ENCODE measurements around the gene KCNAB1.
A peak's percentile ranks its signal among the peaks of the same experiment; 100 is the strongest.
"Not testable (repeated sequence)": the region's sequence is repeated elsewhere in the genome, so short reads cannot be mapped to it uniquely, and the experiment has no call there.

Gene KCNAB1

DNA sequence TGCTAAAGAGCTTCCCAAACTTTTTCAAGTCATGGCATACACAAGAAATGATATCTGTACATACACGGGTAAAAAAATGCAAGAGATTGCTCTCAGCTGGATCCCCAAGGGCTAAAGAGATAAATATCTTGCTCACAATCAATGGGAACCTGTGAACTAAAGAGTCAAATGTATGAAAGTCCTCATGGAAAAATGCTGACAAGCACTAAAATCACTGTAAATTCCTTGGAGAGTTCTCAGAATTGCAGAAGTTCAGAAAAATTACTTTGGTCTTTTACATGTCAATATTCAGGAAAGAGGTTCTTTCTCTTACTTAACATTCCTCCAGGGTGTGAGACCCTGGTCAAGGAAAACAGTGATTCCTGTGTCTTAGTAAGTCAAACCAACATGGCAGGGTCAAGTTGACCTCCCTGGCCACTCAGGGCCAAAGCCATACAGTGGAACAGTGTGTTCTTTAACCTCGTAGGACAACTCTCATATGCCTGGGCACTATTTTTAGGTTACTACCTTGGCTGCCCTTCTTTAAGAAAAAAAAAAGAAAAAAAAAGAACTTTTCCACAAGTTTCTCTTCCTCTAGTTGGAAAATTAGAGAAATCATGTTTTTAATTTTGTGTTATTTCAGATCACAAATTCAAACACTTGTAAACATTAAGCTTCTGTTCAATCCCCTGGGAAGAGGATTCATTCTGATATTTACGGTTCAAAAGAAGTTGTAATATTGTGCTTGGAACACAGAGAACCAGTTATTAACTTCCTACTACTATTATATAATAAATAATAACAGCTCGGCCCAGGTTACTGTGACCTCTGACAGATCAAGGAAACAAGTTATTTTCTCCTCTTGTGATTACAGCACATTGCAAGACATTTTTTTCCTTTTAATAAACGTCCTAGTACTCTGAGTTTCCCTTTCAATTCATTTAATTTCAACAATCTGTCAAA, 422.0 kb downstream of the KCNAB1 start:
- DNase-seq (ENCODE audit: low spot score) = no peak

DNA sequence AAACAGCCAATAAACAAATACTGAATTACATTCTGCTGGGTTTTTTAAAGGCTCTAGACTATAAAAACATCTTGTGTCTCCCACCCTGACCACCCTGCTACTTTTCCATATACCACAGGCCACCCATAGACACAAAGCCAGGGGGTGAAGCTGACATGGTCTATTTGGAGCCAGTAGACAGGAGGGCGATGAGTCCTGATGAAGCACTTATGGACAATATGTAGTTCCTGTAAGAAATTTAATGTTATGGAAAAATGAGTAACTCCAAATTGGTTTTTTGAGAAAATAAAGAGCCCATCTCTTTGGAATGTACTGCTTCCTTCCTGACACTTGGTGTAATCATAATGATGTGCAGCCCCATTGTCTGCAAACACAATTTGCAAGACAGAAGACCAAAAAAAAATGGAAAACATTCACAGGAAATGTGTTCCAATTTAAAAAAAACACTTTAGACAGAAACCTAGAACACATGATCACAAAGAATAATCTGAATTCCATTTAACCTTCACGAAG, 422.7 kb downstream of the KCNAB1 start:
- no peak for DNase-seq (ENCODE audit: low spot score)

DNA sequence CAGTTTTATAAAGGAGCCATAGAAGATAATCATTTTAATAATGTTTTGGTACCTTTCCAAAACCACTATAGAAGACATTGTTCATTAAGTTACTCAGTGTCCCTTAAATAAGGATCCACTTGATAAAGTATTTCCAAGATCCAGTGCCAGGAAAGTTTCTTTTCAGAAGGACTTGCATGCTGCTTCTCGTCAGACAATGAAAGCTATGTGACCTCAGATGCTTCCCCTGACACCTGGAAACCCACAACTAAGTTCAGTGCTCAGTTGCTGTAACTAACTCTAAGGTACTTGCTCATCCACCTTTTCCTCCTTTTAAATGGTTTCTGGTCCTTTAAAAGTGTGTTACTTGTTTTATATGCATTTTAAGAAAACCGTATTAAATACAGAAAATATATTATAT, 427.3 kb downstream of the KCNAB1 start:
- DNase-seq (ENCODE audit: low spot score) = no peak

DNA sequence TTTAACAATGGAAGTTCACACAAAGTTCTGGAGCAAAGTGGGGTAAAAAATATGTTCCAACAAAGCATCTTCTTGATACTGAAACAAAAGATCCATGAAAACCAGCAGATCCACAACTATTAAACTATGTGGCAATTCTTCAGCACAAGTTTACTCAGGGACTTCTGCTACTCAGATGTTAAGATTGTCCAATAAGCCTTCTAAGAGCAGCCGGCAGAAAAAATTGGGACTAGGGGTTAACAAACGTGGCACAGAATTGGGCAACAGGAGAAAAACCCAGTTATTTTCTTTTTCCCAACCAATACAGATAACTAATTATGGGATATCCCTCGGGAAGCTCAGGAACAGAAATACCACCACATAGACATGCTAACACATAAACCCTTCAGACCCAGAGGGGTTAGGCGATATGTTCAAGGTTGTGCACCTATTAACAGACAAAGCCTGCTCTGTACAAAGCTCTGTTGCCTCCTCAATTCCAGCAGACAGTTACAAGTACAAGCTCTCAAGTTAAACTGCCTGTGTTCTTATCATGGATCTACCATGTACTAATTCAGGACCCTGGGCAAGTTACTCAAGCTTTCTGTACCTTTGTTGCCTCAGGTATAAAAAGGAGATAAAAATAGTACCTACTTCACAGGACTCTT, 427.8 kb downstream of the KCNAB1 start:
- no peak for DNase-seq (ENCODE audit: low spot score)

DNA sequence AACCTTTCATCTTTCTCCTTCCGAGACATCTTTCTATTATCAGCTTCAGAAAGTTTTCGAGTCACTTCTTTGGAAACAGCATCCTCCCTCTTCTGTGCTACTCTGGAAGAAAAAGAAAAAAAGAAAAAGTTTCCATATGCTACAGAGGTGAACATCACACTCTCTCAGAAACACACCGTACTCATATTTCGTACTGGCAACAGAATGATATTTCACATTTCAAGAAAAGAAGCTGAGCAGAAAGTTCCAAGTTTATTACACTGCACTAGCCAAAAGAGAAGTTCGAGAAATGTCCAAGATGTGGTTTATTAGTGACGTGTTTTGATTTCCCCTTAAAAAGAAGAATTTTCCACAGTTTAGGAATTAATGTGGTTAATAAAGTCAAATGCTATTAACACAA, 428.5 kb downstream of the KCNAB1 start:
- no peak for DNase-seq (ENCODE audit: low spot score)

DNA sequence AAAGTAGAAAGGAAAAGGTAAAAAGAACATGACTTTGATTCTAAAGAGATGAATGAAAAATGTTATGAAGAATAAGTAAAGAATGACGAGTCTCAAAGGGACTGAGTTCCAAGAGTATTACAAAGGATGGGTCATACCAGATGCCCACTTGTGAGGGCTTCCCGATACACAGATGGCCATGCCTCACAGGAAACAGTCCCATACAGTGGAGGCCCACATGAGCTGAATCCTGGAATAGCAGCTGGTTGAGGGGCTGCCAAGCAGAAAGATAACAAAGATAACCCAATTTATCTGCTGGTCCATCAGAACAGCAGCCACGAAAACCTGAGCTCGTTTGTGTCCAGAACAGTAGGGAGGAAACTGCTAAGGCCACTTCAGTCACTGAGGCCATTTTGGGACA, 430.9 kb downstream of the KCNAB1 start:
- peak; percentile 43 for DNase-seq (ENCODE audit: low spot score)

GRCh38 chr3:156551746-156552145, 431.4 kb downstream of the KCNAB1 start:
- peak; percentile 65 for DNase-seq (ENCODE audit: low spot score)

DNA sequence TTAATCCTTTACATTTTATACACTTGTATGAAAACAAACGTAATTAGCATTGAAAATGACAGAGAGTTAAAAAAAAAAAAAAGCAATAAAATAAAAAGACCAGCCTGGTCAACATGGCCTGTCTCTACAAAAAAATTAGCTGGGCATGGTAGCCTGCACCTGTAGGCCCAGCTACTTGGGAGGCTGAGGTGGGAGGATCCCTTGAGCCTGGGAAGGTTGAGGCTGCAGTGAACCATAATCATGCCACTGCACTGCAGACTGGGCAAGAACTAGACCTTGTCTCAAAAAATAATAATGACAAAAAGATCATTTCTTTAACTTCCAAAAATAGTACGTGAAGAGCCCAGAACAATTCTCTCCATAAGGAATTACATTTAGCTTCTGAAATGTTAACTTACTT, 432.6 kb downstream of the KCNAB1 start:
- no peak for DNase-seq (ENCODE audit: low spot score)

DNA sequence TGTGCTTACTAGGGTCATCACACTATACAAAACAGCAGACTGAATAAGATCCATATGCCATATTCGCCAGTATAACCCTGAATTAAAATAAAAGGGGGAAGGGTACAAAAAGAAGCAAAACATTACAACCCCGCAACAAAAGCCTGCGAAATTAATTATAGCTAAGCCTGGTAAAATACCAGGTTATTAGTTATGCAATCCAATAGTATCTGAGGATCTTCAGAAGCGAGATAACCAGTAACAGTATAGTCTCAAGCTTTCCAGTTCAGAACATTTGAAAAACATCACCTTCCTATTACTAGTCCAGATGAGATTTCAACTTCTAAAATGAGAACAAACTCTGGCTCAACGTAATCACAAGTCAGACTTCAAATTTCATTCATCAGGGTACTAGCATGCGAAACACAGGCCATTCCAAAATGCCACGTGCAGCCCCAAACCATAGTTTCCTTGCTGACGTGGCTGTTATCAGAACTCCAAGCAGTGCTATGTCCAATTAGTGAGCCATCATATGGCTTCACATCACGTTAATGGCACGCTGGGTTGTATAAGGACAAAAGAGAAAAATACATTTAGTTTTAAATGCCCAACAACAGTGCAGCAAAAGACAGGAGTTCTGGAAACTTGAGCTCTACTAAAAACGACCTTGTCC, 433.5 kb downstream of the KCNAB1 start:
- DNase-seq (ENCODE audit: low spot score) = peak; percentile 39

DNA sequence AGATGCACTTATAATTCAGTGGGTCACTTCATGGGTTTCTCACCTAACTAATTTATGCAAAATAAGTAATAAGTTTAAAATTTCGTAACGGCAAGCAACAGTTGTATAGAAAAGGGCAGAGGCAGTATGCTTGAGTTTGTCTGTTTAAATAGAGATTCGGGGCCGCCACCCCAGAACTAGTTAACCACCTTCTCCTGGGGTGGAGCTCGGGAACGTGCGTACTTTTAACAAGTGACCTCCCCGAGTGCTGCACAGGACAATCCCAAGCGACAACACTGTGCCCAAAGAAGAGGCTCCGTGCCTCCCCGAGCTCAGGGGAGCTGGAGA, 434.1 kb downstream of the KCNAB1 start:
- no peak for DNase-seq (ENCODE audit: low spot score)

DNA sequence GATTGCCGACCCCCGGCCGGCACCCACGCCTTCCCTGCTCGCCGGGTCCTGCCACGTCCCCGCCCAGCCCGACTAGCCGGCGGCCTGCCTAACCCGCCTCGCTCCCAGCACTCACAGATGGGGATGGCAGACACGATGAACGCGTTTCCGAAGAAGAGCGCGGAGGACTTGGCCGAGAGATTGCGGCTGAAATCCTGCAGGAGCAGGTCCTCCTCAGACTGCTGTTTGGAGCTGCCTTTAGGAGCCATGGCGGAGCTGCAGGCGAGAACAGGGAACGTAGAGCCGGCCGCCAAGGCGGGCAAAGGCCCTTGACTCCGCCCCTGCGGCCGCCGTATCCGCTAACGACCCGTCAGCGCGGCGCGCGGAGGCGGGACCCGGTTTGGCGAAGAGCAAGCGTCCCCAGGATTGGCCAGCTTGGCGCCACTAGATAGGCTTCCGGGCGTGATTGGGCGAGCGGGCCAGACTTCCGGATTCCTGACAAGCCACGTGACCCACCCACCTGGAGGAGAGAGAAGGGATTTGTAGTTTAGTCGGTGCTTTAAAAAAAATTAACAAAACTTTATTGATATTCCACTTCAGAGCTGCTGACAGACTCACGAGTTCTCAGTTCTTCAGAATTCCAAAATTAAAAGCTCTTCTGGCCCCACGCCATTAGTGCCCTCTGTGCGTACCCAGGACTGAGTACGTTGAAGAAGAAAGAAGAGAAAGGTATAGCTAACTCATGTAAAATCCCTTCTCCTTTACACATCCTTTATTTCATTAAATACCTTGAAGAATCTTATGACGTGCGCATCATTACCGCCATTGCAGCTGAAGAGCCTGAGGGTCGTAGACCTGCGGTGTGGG, 434.7 kb downstream of the KCNAB1 start, which contains the start of gene SSR3:
Gene SSR3, minus strand, starts transcription at position 276 of the 846 bp plus-strand sequence. Its CDS starts 28 bp downstream, at position 248.
- DNase-seq (ENCODE audit: low spot score) = peak; percentile 98

GRCh38 chr3:156558389-156558788, 438.0 kb downstream of the KCNAB1 start:
- no peak for DNase-seq (ENCODE audit: low spot score)

DNA sequence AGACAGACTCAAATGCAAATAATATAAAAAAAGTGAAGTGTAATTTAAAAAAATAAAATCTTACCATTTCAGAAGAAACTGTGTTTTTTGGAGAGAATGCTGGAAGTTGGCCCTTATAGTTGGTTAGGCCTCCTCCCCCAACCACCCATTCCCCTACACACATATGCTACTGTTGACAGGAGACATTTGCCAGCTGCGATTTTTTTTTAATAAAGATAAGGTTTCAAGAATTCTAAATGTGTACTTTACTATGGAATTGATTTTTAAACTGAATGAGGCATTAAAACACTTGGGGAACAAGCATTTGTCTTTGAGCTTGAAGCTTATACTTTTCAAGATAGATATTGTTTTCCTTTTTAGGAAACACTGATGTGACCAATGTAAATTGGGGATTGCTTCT, 438.9 kb downstream of the KCNAB1 start:
- no peak for DNase-seq (ENCODE audit: low spot score)

DNA sequence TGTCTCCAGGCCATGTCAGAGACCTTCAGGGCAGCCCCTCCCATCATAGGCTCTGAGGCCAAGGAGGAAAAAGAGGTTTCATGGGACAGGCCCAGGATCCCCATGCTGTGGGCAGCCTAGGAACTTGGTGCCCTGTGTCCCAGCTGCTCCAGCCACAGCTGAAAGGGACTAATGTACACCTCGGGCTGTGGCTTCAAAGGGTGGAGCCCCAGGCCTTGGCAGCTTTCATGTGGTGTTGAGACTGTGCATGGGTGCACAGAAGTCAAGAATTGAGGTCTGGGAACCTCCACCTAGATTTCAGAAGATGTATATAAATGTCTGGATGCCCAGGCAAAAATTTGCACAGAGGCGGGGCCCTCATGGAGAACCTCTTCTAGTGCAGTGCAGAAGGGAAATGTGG, 441.2 kb downstream of the KCNAB1 start:
- no peak for DNase-seq (ENCODE audit: low spot score)

DNA sequence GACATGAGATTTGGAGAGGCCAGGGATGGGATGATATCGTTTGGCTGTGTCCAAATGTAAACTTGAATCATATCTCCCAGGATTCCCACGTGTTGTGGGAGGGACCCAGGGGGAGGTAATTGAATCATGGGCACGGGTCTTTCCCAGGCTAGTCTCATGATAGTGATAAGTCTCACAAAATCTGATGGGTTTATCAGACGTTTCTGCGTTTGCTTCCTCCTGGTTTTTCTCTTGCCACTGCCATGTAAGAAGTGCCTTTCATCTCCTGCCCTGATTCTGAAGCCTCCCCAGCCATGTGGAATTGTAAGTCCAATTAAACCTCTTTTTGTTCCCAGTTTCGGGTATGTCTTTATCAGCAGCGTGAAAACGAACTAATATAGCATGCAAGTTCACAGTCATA, 442.1 kb downstream of the KCNAB1 start:
- not testable (repeated sequence) for DNase-seq (ENCODE audit: low spot score)

- peak; percentile 11 for DNase-seq (ENCODE audit: low spot score)
Observed at GRCh38 chr3:156563900-156564682, 443.7 kb downstream of the KCNAB1 start.

- DNase-seq (ENCODE audit: low spot score) = not testable (repeated sequence)
Observed at GRCh38 chr3:156569016-156569415, 448.6 kb downstream of the KCNAB1 start.

GRCh38 chr3:156569881-156570280, 449.5 kb downstream of the KCNAB1 start:
- not testable (repeated sequence) for DNase-seq (ENCODE audit: low spot score)

GRCh38 chr3:156575641-156576040, 455.3 kb downstream of the KCNAB1 start:
- no peak for DNase-seq (ENCODE audit: low spot score)

GRCh38 chr3:156576051-156576450, 455.7 kb downstream of the KCNAB1 start:
- DNase-seq (ENCODE audit: low spot score) = no peak

All from GM03348 (cell line).